GM12875 (cell line): ENCODE measurements around the gene LAMP5.

ENCODE experiments used
- H3K4me3 ChIP-seq: one replicate; pipeline ENCODE4 v1.5.1; 2011; ENCODE audit warnings: low read depth, low read length, control low read depth
- TF ChIP-seq, protein P1 (sequence below): IDR thresholded peaks from 2 replicates; pipeline ENCODE4 v1.5.1; 2011; ENCODE audit warnings: low read depth, mild to moderate bottlenecking, control low read depth, inconsistent platforms, low read length, moderate library complexity, borderline replicate concordance; ENCODE audit not compliant: insufficient read depth

LAMP5 gene

DNA sequence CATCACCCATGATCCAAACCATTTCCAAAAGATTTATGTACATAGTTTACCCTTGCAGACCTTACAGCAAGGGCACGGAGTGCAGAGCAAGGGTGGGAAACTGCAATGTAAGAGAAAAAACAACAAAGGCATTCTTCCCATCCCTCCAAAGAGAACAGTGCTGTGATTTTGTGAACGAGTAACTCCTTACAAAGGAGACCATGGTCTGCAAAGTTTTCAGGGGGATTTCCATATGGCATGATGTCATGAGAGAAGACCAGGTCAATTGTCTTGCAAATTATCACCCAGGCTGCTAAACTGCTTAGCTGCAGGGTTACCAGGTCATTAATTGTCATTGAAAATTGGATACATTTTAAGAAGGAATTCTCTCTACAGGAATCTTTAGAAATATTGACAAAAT is 58.3 kb downstream of the LAMP5 start:
- H3K4me3 ChIP-seq = no peak overlapping the region
- TF ChIP-seq, protein P1, sequence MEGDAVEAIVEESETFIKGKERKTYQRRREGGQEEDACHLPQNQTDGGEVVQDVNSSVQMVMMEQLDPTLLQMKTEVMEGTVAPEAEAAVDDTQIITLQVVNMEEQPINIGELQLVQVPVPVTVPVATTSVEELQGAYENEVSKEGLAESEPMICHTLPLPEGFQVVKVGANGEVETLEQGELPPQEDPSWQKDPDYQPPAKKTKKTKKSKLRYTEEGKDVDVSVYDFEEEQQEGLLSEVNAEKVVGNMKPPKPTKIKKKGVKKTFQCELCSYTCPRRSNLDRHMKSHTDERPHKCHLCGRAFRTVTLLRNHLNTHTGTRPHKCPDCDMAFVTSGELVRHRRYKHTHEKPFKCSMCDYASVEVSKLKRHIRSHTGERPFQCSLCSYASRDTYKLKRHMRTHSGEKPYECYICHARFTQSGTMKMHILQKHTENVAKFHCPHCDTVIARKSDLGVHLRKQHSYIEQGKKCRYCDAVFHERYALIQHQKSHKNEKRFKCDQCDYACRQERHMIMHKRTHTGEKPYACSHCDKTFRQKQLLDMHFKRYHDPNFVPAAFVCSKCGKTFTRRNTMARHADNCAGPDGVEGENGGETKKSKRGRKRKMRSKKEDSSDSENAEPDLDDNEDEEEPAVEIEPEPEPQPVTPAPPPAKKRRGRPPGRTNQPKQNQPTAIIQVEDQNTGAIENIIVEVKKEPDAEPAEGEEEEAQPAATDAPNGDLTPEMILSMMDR = no peak

DNA sequence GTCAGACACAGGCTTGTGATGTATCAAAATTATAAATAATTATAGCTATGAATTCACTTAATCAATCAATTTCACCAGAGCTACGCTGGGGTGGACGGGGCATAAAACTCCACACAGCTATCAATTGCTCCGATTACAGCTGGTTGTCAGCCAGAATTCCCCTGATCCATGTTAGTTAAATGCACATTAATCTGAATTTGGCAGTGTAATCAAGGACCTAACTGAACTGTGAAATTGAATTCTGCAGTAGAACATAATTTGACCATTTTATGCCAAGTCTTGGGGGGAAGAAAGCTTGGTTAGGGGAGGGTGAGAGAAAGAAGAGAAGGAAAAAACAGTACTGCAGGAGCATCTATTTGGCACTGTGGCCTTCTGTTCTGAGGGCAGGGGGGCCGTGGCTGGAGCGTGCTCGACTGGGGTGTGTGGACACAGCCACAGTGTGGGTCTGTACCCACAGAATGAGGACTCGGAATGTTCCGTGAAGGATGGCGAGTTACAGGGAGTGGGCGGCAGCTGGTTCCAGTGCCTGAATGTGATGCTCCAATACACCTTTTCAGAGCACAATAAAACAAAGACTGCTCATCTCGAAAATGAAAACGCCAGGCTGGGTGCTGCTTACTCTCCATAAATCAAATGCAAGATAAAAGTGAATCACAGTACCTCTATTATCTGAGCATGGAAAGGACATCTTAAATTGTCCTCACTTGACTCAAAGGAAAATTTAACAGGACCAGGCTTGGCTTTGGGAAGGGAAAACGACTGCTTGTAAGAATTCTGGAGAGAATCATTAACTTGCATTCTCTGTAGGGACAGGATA is 59.2 kb downstream of the LAMP5 start:
- H3K4me3 ChIP-seq = no peak overlapping the region
- TF ChIP-seq, protein P1 = no peak

DNA sequence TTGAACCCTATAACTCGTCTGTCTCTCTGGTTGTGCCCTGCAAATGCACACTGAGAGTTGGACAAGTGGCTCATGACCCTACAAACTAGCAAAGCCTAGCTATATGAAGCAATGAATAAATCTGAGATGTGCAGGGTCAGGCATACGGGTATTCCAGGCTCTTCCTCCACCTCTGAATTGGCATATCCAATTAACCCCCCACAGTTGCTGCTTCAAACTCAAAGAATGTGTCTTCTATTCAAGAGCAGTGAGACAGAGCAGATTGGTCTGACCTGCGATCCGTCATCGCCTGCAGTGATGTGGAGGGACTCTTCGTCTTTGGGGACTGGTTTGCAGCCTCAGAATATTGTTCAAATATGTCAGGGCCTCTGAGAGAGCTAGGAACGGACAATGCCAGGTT is 59.8 kb downstream of the LAMP5 start:
- TF ChIP-seq, protein P1 = no peak
- H3K4me3 ChIP-seq = no peak overlapping the region

DNA sequence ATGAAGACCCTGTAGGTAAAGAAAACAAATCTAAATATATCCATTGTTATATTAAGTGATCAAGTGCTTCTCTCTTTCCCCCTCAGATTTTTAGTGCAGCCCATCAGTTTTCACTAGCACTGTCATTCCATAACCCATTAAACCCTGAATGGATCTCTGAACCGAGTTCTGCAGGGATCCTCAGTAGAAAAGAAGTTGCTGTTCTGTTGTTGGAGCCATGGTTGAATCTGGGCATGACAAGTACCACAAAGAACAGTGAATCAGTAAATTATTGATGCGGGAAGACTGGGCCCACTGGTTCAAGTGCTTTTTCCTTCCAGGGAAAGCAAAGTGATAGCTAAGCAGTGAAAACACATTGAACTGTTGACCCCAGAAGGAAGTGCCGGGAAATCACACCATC is 60.4 kb downstream of the LAMP5 start:
- TF ChIP-seq, protein P1 = no peak
- H3K4me3 ChIP-seq = no peak overlapping the region

DNA sequence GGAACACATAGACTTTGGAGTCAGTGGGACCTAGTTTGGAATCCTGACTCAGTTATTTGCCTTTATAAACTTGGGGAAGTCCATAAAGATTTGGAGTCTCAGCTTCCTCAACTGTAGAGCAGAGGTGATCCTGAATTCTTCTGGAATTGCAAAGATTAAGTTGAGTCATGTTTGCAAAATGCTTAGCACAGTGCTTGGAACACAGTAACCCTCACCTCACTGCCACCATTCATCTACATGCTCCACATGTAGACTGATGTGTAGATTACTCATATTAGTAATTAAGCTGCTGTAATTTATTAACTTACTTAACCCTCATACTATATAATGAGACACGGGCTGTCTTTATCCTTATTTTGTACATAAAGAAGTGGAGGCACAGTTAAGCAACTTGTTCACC is 61.4 kb downstream of the LAMP5 start:
- TF ChIP-seq, protein P1 = no peak
- H3K4me3 ChIP-seq = no peak overlapping the region

DNA sequence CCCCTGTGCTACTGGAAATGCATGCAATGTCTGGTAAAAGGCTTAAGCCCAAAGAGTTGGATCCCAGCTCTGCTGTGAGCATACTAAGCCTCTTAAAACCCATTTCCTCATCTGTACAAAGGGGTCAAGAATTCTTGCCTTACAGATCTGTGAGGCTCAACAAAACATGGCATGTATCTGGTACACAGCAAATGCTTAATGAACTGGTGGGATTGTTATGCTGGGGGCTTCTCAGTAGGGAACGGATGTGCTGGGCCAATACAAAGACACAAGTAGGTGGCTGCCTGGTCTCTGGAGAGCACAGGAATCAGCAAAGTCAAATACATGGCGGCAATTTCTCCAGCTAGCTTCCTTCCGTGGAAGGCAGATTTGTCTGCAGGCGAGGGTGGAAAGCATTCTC is 62.3 kb downstream of the LAMP5 start:
- TF ChIP-seq, protein P1 = no peak
- no peak overlapping the region for H3K4me3 ChIP-seq

DNA sequence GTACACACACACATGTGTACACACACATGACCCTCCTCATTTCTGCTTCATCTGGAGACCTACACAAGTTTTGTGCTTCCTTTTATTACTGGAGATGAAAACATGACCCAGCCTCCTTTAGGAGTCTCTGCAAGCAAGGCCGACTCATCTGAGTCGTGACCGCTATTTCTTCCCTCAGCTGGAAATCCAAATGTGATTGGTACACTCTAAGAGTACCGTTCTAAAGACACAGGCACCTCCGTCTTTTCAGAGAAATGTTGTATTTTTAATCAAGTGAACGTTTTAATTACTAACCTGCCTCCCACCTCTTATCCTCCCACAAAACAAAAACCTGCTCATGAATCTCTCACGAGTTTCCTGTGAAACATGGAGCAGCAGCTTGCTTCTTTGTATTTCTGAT is 63.0 kb downstream of the LAMP5 start:
- TF ChIP-seq, protein P1 = no peak

More for the DNA sequence above, 63.0 kb downstream of the LAMP5 start:
- H3K4me3 ChIP-seq = no peak overlapping the region
